Body of pancreas (tissue), 4 donors: ENCODE results near the gene CCDC51.

Experiments used
- CTCF ChIP-seq, 7 experiments: fragments of 450-650 bp in 4 of 7; fragments of 200-600 bp in 3 of 7; sonication (generic) in 3 of 7; IDR thresholded peaks; one replicate each; pipeline ENCODE4 v1.5.1; 2016 to 2019; ENCODE audit warnings: antibody characterized with exemption in 7 of 7
- POLR2A ChIP-seq, 3 donors: fragments of 450-650 bp; IDR thresholded peaks; one replicate each; pipeline ENCODE4 v1.6.1; 2016; ENCODE audit warnings: antibody characterized with exemption in 3 of 3, mild to moderate bottlenecking in 2 of 3

DNA sequence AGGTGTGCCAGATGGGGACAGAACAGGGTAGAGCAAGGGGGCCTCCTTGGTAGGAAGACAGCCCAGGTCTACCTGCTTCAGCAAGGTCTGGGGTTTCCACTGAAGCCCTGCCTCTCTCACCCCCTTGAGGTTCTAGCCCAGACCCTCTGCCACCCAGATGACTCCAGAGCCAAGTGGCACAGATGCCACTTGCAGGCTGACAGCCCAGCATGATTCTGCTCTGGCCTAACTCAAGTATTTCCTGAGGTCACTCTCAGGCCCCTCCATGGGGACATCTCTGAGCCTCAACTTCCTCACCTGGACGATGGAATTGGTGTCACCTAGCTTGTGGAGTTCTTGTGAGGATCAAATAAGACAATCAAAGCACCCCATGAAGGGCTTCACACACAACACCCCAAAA lies 33.9 kb downstream of the CCDC51 start:
- TF ChIP-seq CTCF (IDR thresholded peaks at IDR 0.05) (no peak), POLR2A (IDR thresholded peaks at IDR 0.05) (no peak)
